ENCODE measurements around the gene GAGE1. TPM values are rescaled to one million over a fixed set of nuclear protein-coding genes. Genes with fewer than 3 reads are reported as not detected.
"Not testable (repeated sequence)": the region's sequence is repeated elsewhere in the genome, so short reads cannot be mapped to it uniquely, and the experiment has no call there.

Gene GAGE1, protein sequence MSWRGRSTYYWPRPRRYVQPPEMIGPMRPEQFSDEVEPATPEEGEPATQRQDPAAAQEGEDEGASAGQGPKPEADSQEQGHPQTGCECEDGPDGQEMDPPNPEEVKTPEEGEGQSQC
- not detected for polyA plus RNA-seq (2013, experiment 1 of 4)
- polyA plus RNA-seq (2013, experiment 2 of 4): not detected
- not detected for polyA plus RNA-seq (2013, experiment 3 of 4)
- not detected for polyA plus RNA-seq (2013, experiment 4 of 4)

DNA sequence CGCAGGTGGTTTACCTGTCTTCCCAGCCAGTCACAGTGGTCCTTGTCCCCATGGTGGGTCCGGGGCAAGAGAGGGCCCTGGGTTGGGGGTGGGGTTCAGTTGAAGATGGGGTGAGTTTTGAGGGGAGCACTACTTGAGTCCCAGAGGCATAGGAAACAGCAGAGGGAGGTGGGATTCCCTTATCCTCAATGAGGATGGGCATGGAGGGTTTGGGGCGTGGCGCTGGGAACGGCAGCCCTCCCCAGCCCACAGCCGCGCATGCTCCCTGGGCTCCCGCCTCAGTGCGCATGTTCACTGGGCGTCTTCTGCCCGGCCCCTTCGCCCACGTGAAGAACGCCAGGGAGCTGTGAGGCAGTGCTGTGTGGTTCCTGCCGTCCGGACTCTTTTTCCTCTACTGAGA is at the start of gene GAGE1:
Gene GAGE1, plus strand, starts transcription at position 301 of the 400 bp plus-strand sequence. CDS start 1,155 bp downstream, outside the sequence.
- no CpG with 5 or more reads among the region's 16 CpGs for WGBS, 2 experiments
- H3K27me3 ChIP-seq (ENCODE audit: control insufficient read depth, insufficient read depth, low read length, poor library complexity, severe bottlenecking): not testable (repeated sequence)

DNA sequence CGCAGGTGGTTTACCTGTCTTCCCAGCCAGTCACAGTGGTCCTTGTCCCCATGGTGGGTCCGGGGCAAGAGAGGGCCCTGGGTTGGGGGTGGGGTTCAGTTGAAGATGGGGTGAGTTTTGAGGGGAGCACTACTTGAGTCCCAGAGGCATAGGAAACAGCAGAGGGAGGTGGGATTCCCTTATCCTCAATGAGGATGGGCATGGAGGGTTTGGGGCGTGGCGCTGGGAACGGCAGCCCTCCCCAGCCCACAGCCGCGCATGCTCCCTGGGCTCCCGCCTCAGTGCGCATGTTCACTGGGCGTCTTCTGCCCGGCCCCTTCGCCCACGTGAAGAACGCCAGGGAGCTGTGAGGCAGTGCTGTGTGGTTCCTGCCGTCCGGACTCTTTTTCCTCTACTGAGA is 47.8 kb upstream of the GAGE1 start, which contains the start of gene GAGE12E:
Gene GAGE12E, plus strand, starts transcription at position 301 of the 400 bp plus-strand sequence. CDS start 1,155 bp downstream, outside the sequence.
- H3K27me3 ChIP-seq (ENCODE audit: control insufficient read depth, insufficient read depth, low read length, poor library complexity, severe bottlenecking); H3K9me3 ChIP-seq (ENCODE audit: control insufficient read depth, low read length); H3K36me3 ChIP-seq (ENCODE audit: control insufficient read depth, insufficient read depth, low read length); H3K27ac ChIP-seq (ENCODE audit: insufficient read depth, low read depth, low read length, poor library complexity, severe bottlenecking); H3K4me1 ChIP-seq (ENCODE audit: control insufficient read depth, insufficient read depth, low read length); H3K4me3 ChIP-seq (ENCODE audit: insufficient read depth, low read depth, low read length): not testable (repeated sequence)
- no CpG with 5 or more reads among the region's 16 CpGs for WGBS, 2 experiments

More for the DNA sequence above, at the start of gene GAGE1:
- not testable (repeated sequence) for H3K4me3 ChIP-seq (ENCODE audit: insufficient read depth, low read depth, low read length); H3K27ac ChIP-seq (ENCODE audit: insufficient read depth, low read depth, low read length, poor library complexity, severe bottlenecking); H3K4me1 ChIP-seq (ENCODE audit: control insufficient read depth, insufficient read depth, low read length); H3K9me3 ChIP-seq (ENCODE audit: control insufficient read depth, low read length); H3K36me3 ChIP-seq (ENCODE audit: control insufficient read depth, insufficient read depth, low read length)

GRCh38 chrX:49560542-49560941 is 38.3 kb upstream of the GAGE1 start, which contains the start of gene GAGE12F:
Gene GAGE12F (plus strand): TSS chrX:49560842. CDS start chrX:49561997, 1,155 bp downstream.
- not testable (repeated sequence) for H3K36me3 ChIP-seq (ENCODE audit: control insufficient read depth, insufficient read depth, low read length); H3K27ac ChIP-seq (ENCODE audit: insufficient read depth, low read depth, low read length, poor library complexity, severe bottlenecking); H3K4me3 ChIP-seq (ENCODE audit: insufficient read depth, low read depth, low read length); H3K9me3 ChIP-seq (ENCODE audit: control insufficient read depth, low read length); H3K27me3 ChIP-seq (ENCODE audit: control insufficient read depth, insufficient read depth, low read length, poor library complexity, severe bottlenecking); H3K4me1 ChIP-seq (ENCODE audit: control insufficient read depth, insufficient read depth, low read length)
- no CpG with 5 or more reads among the region's 16 CpGs for WGBS, 2 experiments

DNA sequence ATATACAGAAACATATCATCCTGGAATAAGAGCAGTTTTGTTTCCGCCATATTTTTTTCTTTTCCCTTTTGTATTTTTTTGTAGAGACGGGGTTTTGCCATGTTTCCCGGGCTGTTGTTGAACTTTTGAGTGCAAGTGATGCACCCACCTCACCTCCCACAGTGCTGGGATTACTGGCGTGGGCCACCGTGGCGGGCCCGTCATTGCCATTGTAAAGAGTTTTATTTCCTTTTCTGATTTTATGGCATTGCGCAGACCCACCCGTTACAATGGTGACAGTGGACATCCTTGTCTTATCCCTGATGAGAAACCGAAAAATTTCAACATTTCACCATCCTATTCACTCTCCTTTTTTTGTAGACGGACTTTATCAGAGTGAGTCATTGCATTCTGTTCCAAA is 30.1 kb upstream of the GAGE1 start:
- H3K27ac ChIP-seq (ENCODE audit: insufficient read depth, low read depth, low read length, poor library complexity, severe bottlenecking); H3K9me3 ChIP-seq (ENCODE audit: control insufficient read depth, low read length); H3K4me3 ChIP-seq (ENCODE audit: insufficient read depth, low read depth, low read length); H3K4me1 ChIP-seq (ENCODE audit: control insufficient read depth, insufficient read depth, low read length); H3K36me3 ChIP-seq (ENCODE audit: control insufficient read depth, insufficient read depth, low read length); H3K27me3 ChIP-seq (ENCODE audit: control insufficient read depth, insufficient read depth, low read length, poor library complexity, severe bottlenecking): not testable (repeated sequence)
- WGBS, 2 experiments: no CpG with 5 or more reads among the region's 11 CpGs

GRCh38 chrX:49569152-49569551 is 29.7 kb upstream of the GAGE1 start:
- H3K4me1 ChIP-seq (ENCODE audit: control insufficient read depth, insufficient read depth, low read length); H3K4me3 ChIP-seq (ENCODE audit: insufficient read depth, low read depth, low read length); H3K9me3 ChIP-seq (ENCODE audit: control insufficient read depth, low read length); H3K27me3 ChIP-seq (ENCODE audit: control insufficient read depth, insufficient read depth, low read length, poor library complexity, severe bottlenecking); H3K27ac ChIP-seq (ENCODE audit: insufficient read depth, low read depth, low read length, poor library complexity, severe bottlenecking); H3K36me3 ChIP-seq (ENCODE audit: control insufficient read depth, insufficient read depth, low read length): not testable (repeated sequence)
- 93 to 96% methylated on average over 6 to 7 of the region's 13 CpGs for WGBS, 2 experiments

DNA sequence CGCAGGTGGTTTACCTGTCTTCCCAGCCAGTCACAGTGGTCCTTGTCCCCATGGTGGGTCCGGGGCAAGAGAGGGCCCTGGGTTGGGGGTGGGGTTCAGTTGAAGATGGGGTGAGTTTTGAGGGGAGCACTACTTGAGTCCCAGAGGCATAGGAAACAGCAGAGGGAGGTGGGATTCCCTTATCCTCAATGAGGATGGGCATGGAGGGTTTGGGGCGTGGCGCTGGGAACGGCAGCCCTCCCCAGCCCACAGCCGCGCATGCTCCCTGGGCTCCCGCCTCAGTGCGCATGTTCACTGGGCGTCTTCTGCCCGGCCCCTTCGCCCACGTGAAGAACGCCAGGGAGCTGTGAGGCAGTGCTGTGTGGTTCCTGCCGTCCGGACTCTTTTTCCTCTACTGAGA is 28.7 kb upstream of the GAGE1 start, which contains the start of gene GAGE12G:
Gene GAGE12G, plus strand, starts transcription at position 301 of the 400 bp plus-strand sequence. CDS start 1,155 bp downstream, outside the sequence.
- WGBS, 2 experiments: no CpG with 5 or more reads among the region's 16 CpGs
- not testable (repeated sequence) for H3K4me3 ChIP-seq (ENCODE audit: insufficient read depth, low read depth, low read length); H3K27me3 ChIP-seq (ENCODE audit: control insufficient read depth, insufficient read depth, low read length, poor library complexity, severe bottlenecking); H3K4me1 ChIP-seq (ENCODE audit: control insufficient read depth, insufficient read depth, low read length); H3K36me3 ChIP-seq (ENCODE audit: control insufficient read depth, insufficient read depth, low read length); H3K9me3 ChIP-seq (ENCODE audit: control insufficient read depth, low read length); H3K27ac ChIP-seq (ENCODE audit: insufficient read depth, low read depth, low read length, poor library complexity, severe bottlenecking)

DNA sequence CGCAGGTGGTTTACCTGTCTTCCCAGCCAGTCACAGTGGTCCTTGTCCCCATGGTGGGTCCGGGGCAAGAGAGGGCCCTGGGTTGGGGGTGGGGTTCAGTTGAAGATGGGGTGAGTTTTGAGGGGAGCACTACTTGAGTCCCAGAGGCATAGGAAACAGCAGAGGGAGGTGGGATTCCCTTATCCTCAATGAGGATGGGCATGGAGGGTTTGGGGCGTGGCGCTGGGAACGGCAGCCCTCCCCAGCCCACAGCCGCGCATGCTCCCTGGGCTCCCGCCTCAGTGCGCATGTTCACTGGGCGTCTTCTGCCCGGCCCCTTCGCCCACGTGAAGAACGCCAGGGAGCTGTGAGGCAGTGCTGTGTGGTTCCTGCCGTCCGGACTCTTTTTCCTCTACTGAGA is 19.2 kb upstream of the GAGE1 start, which contains the start of gene GAGE12H:
Gene GAGE12H, plus strand, starts transcription at position 301 of the 400 bp plus-strand sequence. CDS start 1,155 bp downstream, outside the sequence.
- not testable (repeated sequence) for H3K4me3 ChIP-seq (ENCODE audit: insufficient read depth, low read depth, low read length); H3K36me3 ChIP-seq (ENCODE audit: control insufficient read depth, insufficient read depth, low read length); H3K4me1 ChIP-seq (ENCODE audit: control insufficient read depth, insufficient read depth, low read length); H3K27ac ChIP-seq (ENCODE audit: insufficient read depth, low read depth, low read length, poor library complexity, severe bottlenecking); H3K9me3 ChIP-seq (ENCODE audit: control insufficient read depth, low read length); H3K27me3 ChIP-seq (ENCODE audit: control insufficient read depth, insufficient read depth, low read length, poor library complexity, severe bottlenecking)
- no CpG with 5 or more reads among the region's 16 CpGs for WGBS, 2 experiments

GRCh38 chrX:49589196-49589595 is 9.6 kb upstream of the GAGE1 start, which contains the start of gene GAGE2A:
Gene GAGE2A (plus strand): TSS chrX:49589496. CDS start chrX:49590651, 1,155 bp downstream.
- H3K4me1 ChIP-seq (ENCODE audit: control insufficient read depth, insufficient read depth, low read length); H3K9me3 ChIP-seq (ENCODE audit: control insufficient read depth, low read length); H3K27ac ChIP-seq (ENCODE audit: insufficient read depth, low read depth, low read length, poor library complexity, severe bottlenecking); H3K27me3 ChIP-seq (ENCODE audit: control insufficient read depth, insufficient read depth, low read length, poor library complexity, severe bottlenecking); H3K4me3 ChIP-seq (ENCODE audit: insufficient read depth, low read depth, low read length); H3K36me3 ChIP-seq (ENCODE audit: control insufficient read depth, insufficient read depth, low read length): not testable (repeated sequence)
- WGBS, 2 experiments: no CpG with 5 or more reads among the region's 16 CpGs

GRCh38 chrX:49589769-49590478 is 8.9 kb upstream of the GAGE1 start:
- not testable (repeated sequence) for H3K4me3 ChIP-seq (ENCODE audit: insufficient read depth, low read depth, low read length); H3K36me3 ChIP-seq (ENCODE audit: control insufficient read depth, insufficient read depth, low read length); H3K27ac ChIP-seq (ENCODE audit: insufficient read depth, low read depth, low read length, poor library complexity, severe bottlenecking); H3K27me3 ChIP-seq (ENCODE audit: control insufficient read depth, insufficient read depth, low read length, poor library complexity, severe bottlenecking); H3K9me3 ChIP-seq (ENCODE audit: control insufficient read depth, low read length); H3K4me1 ChIP-seq (ENCODE audit: control insufficient read depth, insufficient read depth, low read length)
- WGBS, 2 experiments: 97% methylated on average over 18 to 19 of the region's 37 CpGs

DNA sequence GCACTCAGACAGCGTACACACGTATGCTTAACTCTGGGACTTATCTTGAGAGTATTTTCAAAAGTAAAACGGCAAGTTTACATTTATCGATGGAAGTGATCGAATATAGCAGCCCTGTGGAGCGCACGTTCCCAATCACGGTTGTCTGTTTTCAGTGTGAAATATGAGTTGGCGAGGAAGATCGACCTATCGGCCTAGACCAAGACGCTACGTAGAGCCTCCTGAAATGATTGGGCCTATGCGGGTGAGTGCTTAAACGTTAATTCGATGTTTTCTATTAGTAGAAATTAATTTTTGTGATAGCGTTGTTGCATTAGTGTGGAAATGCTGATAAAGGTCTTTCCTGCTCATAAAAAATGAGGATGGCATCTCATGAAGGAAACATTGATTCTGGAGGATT is 8.3 kb upstream of the GAGE1 start:
- 98% methylated on average over 7 to 14 of the region's 17 CpGs for WGBS, 2 experiments
- not testable (repeated sequence) for H3K4me1 ChIP-seq (ENCODE audit: control insufficient read depth, insufficient read depth, low read length); H3K27ac ChIP-seq (ENCODE audit: insufficient read depth, low read depth, low read length, poor library complexity, severe bottlenecking); H3K36me3 ChIP-seq (ENCODE audit: control insufficient read depth, insufficient read depth, low read length); H3K4me3 ChIP-seq (ENCODE audit: insufficient read depth, low read depth, low read length); H3K27me3 ChIP-seq (ENCODE audit: control insufficient read depth, insufficient read depth, low read length, poor library complexity, severe bottlenecking); H3K9me3 ChIP-seq (ENCODE audit: control insufficient read depth, low read length)
